Neural progenitor cell (in vitro differentiated cells): Measurements from ENCODE around the gene P2RX6. TPM values are rescaled to one million over a fixed set of nuclear protein-coding genes. Genes with fewer than 3 reads are reported as not detected.

ENCODE experiments used
- DNase-seq: peaks from one replicate; pipeline ENCODE4 v3.0.0-alpha.2; 2016; ENCODE audit warnings: low spot score
- H2AFZ ChIP-seq: fragments of 200-600 bp; sonication (generic); replicated peaks from 2 replicates; pipeline ENCODE4 v1.6.1; 2016; ENCODE audit warnings: antibody characterized with exemption
- H3F3A ChIP-seq: fragments of 200-600 bp; sonication (generic); 2 replicates; pipeline ENCODE4 v1.6.1; 2016; ENCODE audit warnings: antibody characterized with exemption, low read depth
- H3K27ac ChIP-seq: fragments of 200-600 bp; sonication (generic); 2 replicates; pipeline ENCODE4 v1.5.1; 2016; ENCODE audit warnings: mild to moderate bottlenecking
- H3K27me3 ChIP-seq: fragments of 200-600 bp; sonication (generic); 2 replicates; pipeline ENCODE4 v1.6.1; 2016; ENCODE audit warnings: mild to moderate bottlenecking, moderate library complexity
- H3K36me3 ChIP-seq: fragments of 200-600 bp; sonication (generic); 2 replicates; pipeline ENCODE4 v1.5.1; 2016
- H3K4me1 ChIP-seq: fragments of 200-600 bp; sonication (generic); 2 replicates; pipeline ENCODE4 v1.6.1; 2016; ENCODE audit warnings: mixed run types
- H3K4me2 ChIP-seq: fragments of 200-600 bp; sonication (generic); 2 replicates; pipeline ENCODE4 v1.6.1; 2016
- H3K4me3 ChIP-seq: fragments of 200-600 bp; sonication (generic); 2 replicates; pipeline ENCODE4 v1.5.1; 2016
- H3K79me2 ChIP-seq: fragments of 200-600 bp; sonication (generic); 2 replicates; pipeline ENCODE4 v1.6.1; 2016; ENCODE audit warnings: low read depth
- H3K9ac ChIP-seq: fragments of 200-600 bp; sonication (generic); 2 replicates; pipeline ENCODE4 v1.6.1; 2016
- H3K9me3 ChIP-seq: fragments of 200-600 bp; sonication (generic); 2 replicates; pipeline ENCODE4 v1.5.1; 2016; ENCODE audit warnings: low read depth
- H4K20me1 ChIP-seq: fragments of 200-600 bp; sonication (generic); 2 replicates; pipeline ENCODE4 v1.6.1; 2016; ENCODE audit warnings: low read depth
- H3K27ac Mint-ChIP-seq: 3 replicates; pipeline ENCODE4 v1.8.0; 2021; ENCODE audit warnings: mixed read lengths
- H3K27me3 Mint-ChIP-seq: 2 replicates; pipeline ENCODE4 v1.8.0; 2022; ENCODE audit warnings: low read depth, mild to moderate bottlenecking, inconsistent platforms, moderate library complexity, mixed read lengths; ENCODE audit not compliant: insufficient read depth
- H3K36me3 Mint-ChIP-seq: 3 replicates; pipeline ENCODE4 v1.8.0; 2021; ENCODE audit warnings: mixed read lengths
- H3K4me1 Mint-ChIP-seq: 3 replicates; pipeline ENCODE4 v1.8.0; 2021; ENCODE audit warnings: mixed read lengths
- H3K4me3 Mint-ChIP-seq: 3 replicates; pipeline ENCODE4 v1.8.0; 2021; ENCODE audit warnings: mild to moderate bottlenecking, moderate library complexity, mixed read lengths
- H3K9me3 Mint-ChIP-seq: 3 replicates; pipeline ENCODE4 v1.8.0; 2020; ENCODE audit warnings: mixed read lengths
- CTCF ChIP-seq: fragments of 200-600 bp; sonication (generic); IDR thresholded peaks from 2 replicates; pipeline ENCODE4 v1.5.1; 2017; ENCODE audit warnings: antibody characterized with exemption, mild to moderate bottlenecking
- EZH2 ChIP-seq: fragments of 200-600 bp; sonication (generic); IDR thresholded peaks from 2 replicates; pipeline ENCODE4 v1.6.1; 2017; ENCODE audit warnings: antibody characterized with exemption, mild to moderate bottlenecking, moderate library complexity
- EZH2phosphoT487 ChIP-seq: fragments of 200-600 bp; sonication (generic); IDR thresholded peaks from 2 replicates; pipeline ENCODE4 v1.6.1; 2017; ENCODE audit warnings: antibody characterized with exemption
- total RNA-seq: library from RNA; depleted of rRNA; stranded (reverse); fragments of >200 nt; gene quantifications from 2 replicates; pipeline ENCODE4 v1.2.3, GENCODE V29; 2015; ENCODE audit warnings: low replicate concordance

The P2RX6 gene
- total RNA-seq, 1 donor from 2014 or later = 0.36 TPM

GRCh38 chr22:21041937-21042336, 27.0 kb downstream of the P2RX6 start:
- Histone ChIP-seq H3K4me2 (no peak overlapping the region), H3K4me3 (no peak overlapping the region), H3K79me2 (no peaks in the 10 kb centered on the region), H4K20me1 (no peaks in the 10 kb centered on the region), H3K4me1 (peaks cover 8% of the 10 kb centered on the region), H2AFZ (no peak overlapping the region), H3K27ac (no peak overlapping the region), H3K9me3 (no peaks in the 10 kb centered on the region), H3K36me3 (no peaks in the 10 kb centered on the region), H3K9ac (no peak overlapping the region), H3K27me3 (peaks cover 20% of the 10 kb centered on the region), H3F3A (peaks cover 6% of the 10 kb centered on the region)
- Mint-ChIP-seq H3K9me3 (no peaks in the 10 kb centered on the region), H3K36me3 (no peaks in the 10 kb centered on the region), H3K4me1 (peaks cover 41% of the 10 kb centered on the region), H3K27ac (no peak overlapping the region), H3K4me3 (no peak overlapping the region), H3K27me3 (peaks cover 9% of the 10 kb centered on the region)
- DNase-seq = no peak
- TF ChIP-seq CTCF (no peak), EZH2 (no peak), EZH2phosphoT487 (no peak)

GRCh38 chr22:21042978-21043859, 28.3 kb downstream of the P2RX6 start:
- H3K9me3 Mint-ChIP-seq = no peaks in the 10 kb centered on the region
- peaks cover 9% of the 10 kb centered on the region for H3K27me3 Mint-ChIP-seq
- H3K4me2 ChIP-seq = no peak overlapping the region
- H3K27me3 ChIP-seq = peaks cover 20% of the 10 kb centered on the region
- H3K4me1 ChIP-seq = peaks cover 8% of the 10 kb centered on the region
- peak overlapping the region; percentile 24 for H3K27ac Mint-ChIP-seq
- no peaks in the 10 kb centered on the region for H3K79me2 ChIP-seq
- H3K9ac ChIP-seq = no peak overlapping the region
- no peak for DNase-seq
- H3K36me3 Mint-ChIP-seq = no peaks in the 10 kb centered on the region
- H3K4me3 Mint-ChIP-seq = peak overlapping the region; percentile 17
- no peaks in the 10 kb centered on the region for H3K9me3 ChIP-seq
- no peak overlapping the region for H2AFZ ChIP-seq
- H3K4me1 Mint-ChIP-seq = peaks cover 42% of the 10 kb centered on the region
- H3F3A ChIP-seq = peaks cover 6% of the 10 kb centered on the region
- H3K4me3 ChIP-seq = no peak overlapping the region
- no peak for TF ChIP-seq EZH2
- TF ChIP-seq EZH2phosphoT487 = no peak
- no peak for TF ChIP-seq CTCF
- H4K20me1 ChIP-seq = no peaks in the 10 kb centered on the region
- no peaks in the 10 kb centered on the region for H3K36me3 ChIP-seq
- no peak overlapping the region for H3K27ac ChIP-seq

GRCh38 chr22:21043860-21044535, 29.0 kb downstream of the P2RX6 start:
- H3K27ac ChIP-seq = no peak overlapping the region
- H3K4me2 ChIP-seq = no peak overlapping the region
- H3K9ac ChIP-seq = no peak overlapping the region
- Mint-ChIP-seq H3K27ac (peak overlapping the region; percentile 99), H3K36me3 (no peaks in the 10 kb centered on the region), H3K4me1 (peaks cover 37% of the 10 kb centered on the region), H3K4me3 (peak overlapping the region; percentile 93), H3K9me3 (no peaks in the 10 kb centered on the region), H3K27me3 (peaks cover 9% of the 10 kb centered on the region)
- H3K27me3 ChIP-seq = peaks cover 20% of the 10 kb centered on the region
- no peaks in the 10 kb centered on the region for H4K20me1 ChIP-seq
- no peak for DNase-seq
- H2AFZ ChIP-seq = no peak overlapping the region
- peaks cover 6% of the 10 kb centered on the region for H3F3A ChIP-seq
- peaks cover 8% of the 10 kb centered on the region for H3K4me1 ChIP-seq
- no peaks in the 10 kb centered on the region for H3K79me2 ChIP-seq
- TF ChIP-seq CTCF (no peak), EZH2 (no peak), EZH2phosphoT487 (no peak)
- H3K4me3 ChIP-seq = no peak overlapping the region
- no peaks in the 10 kb centered on the region for H3K36me3 ChIP-seq
- H3K9me3 ChIP-seq = no peaks in the 10 kb centered on the region
